ENCODE results near the gene MYO10.
"Not testable (repeated sequence)": the region's sequence is repeated elsewhere in the genome, so short reads cannot be mapped to it uniquely, and the experiment has no call there.

MYO10 gene

GRCh38 chr5:16883806-16884205 is 52.3 kb downstream of the MYO10 start:
- no peak for DNase-seq

GRCh38 chr5:16883176-16883575 is 52.9 kb downstream of the MYO10 start:
- DNase-seq = no peak

GRCh38 chr5:16881251-16881650 is 54.8 kb downstream of the MYO10 start:
- no peak for DNase-seq

GRCh38 chr5:16880547-16880946 is 55.5 kb downstream of the MYO10 start:
- no peak for DNase-seq

- no peak for DNase-seq
Observed at GRCh38 chr5:16879650-16880049, 56.4 kb downstream of the MYO10 start.

GRCh38 chr5:16879191-16879590 is 56.9 kb downstream of the MYO10 start:
- no peak for DNase-seq

DNA sequence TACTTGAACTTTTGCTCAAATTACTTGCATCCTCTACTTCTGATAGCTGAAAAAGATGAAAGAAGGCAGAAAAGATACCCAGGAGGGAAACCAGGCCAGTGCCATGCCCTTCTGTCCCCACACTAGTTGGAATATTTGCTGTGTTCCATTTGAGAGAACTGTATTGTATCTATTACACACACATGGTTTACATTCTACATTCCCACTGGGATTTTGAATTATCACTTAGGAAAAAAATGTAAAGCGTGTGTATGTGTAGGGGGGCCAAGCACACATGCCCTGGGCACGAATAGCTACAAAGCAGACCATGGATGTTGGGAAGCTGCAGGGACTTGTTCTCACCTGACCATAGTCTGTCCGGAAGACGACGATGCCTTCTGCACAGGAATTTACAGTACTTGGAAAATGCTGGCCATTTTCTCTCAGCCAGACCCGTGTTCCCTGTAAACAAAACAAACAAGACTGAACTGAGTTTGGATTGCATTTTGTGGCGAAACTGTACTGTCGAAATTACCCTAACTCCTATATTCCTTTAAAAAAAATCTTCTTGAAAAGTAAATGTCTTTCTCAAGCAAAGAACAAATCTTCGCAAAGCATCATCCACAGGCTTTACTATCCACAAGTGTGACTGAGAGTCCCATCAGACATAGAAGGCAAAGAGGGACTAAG is 58.7 kb downstream of the MYO10 start:
- DNase-seq = no peak

- DNase-seq = not testable (repeated sequence)
Observed at GRCh38 chr5:16874424-16874823, 61.7 kb downstream of the MYO10 start.

DNA sequence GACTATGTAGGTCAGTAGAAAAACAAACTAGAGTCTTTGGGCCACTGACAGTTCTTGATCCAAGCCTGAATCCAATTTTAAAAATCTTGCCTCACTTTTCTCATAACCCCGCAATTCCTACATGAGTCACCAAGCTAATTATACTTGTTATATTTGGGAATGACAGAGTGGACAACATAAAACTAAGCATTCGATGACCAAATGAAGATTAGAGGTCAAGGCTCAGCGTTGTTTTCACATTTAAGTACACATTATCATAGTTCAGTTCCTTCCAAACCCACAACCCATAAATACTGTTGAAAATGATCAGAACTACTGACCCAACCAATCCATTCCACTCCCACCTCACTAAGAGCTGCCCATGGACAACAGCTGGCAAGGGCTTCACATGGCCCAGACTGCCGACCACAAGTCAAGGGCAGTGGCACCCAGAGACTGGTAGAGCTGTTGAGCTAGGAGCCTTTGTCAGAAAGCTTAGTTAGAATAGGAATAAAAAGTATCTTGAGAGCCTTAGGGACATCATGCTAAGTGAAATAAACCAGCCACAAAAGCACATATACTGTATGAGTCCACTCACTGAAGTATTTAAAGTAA is 64.2 kb downstream of the MYO10 start:
- no peak for DNase-seq

DNA sequence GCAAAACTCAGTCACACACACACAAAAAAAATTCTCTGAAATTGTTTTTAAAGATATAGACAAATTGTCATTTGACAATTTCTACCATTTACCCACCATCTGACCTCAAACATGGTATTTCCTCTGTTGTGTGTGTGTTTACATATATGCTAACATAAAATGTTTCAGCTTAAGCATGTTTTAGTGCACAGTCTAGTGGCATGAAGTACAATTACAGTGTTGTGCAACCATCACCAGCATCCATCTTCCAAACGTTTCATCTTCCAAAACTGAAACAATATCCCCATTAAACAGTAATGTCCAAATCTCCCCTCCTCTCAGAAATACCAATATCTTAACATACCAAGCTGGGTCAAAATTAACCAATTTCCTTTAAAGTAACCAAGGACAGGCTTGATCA is 65.2 kb downstream of the MYO10 start:
- no peak for DNase-seq

DNA sequence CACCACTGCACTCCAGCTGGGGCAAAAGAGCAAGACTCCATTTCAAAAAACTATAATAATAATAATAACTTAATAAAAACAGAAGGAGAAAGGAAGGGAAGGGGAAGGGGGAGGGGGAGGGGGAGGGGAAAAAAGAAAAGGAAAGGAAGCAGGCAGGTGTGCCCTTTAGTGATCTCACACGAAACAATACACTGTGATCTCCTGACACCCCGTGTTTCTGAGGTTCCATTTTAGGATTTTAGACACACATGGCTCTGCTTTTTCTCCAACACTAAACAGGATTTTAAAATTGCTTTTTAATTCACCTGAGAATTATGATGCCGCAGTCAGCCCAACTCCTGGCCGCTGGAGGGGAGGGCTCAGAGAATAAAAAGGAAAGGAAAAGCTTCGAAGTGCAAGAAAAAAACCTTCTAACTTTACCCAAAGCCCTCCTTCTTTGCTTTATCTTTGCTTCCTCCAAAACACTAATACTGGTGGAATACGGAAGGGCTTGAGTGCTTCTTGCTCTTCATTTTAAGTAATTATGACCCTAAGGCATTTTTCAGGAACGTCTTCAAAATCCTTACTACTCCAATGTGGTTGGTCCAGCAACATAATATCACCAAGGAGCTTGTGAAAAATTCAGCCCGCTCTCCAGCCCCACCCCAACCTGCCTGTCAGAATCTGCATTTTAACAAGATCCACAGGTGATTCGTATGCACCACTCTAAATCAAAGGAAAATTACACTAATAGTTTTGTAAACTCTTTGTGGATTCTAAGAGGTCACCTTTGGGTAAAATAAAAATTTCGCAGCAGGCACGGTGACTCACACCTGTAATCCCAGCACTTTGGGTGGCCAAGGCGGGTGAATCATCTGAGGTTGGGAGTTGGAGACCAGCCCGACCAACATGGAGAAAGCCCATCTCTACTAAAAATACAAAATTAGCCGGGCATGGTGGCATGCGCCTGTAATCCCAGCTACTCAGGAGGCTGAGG is 66.0 kb downstream of the MYO10 start:
- no peak for DNase-seq

DNA sequence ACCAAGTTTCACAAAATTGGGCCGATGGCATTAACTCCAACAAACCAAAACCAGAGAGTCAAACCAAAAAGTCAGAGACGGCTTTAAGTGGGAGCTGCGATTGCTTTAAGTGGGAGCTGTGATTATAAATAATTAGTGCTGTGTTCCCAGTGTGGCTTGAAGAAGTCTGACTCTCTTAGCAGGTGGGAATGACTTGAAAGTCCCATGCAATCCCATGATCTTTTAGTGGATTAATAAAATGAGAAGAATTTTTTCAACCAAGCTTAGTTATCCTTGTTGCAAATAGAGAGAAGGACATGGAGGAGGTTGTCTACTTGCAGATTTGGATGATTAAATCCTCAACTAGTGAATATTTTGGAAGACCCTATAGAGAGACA is 68.5 kb downstream of the MYO10 start:
- no peak for DNase-seq

DNA sequence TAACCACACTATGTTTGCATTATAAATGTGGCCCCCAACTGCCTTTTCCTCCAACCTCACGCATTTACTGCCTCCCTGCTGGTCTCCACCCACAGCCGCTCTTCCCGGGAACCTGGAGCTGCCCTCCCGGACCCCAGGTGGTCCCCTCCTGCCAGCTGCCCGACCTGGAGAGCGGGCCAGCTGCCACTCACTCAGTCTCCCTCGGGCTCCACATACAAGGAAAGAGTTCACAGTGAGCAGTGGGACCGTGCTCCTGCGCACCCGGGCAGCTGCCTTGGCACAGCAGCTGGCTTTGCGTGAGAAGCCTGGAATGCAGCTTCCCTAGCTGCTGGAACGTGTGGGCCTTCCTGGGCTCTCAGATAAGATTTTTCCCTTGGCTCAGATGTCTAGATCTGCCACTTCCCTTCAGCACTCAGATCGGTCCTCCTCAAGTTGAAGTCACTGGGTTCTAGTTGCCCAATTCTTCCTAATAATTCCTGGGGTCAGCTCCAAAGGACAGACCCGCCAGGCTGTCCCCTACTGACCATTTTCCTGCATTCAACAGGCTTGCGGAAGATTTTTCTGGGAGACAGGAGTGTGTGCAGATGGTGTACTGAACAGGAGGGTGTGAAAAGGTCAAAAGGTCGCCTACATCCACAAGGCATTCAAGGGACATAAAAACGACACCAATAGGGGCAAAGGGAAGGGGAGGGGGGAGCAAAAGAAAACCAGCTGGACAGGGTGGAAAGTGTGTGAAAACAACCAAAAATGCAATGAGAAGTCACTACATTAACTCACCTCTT is 69.1 kb downstream of the MYO10 start:
- DNase-seq = no peak

DNA sequence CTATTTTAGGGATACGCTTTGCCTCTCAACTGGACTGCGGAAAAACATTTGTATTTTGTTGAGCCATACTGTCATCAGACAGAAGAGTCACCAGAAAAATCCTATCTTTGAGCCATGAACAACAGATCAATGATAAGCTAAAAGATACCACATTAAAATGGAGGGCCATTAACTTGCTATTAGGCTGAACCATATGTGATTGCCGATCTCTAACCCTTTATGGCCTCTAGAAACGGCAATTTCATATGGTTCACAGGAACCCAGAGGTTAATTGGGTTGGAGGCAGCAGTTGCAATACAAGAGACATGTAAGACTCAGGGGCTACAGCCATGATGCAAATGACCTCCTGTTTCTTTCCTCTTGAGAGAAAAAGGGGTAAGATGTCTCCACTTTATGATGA is 69.8 kb downstream of the MYO10 start:
- no peak for DNase-seq

- DNase-seq = no peak
Observed at GRCh38 chr5:16865151-16865550, 70.9 kb downstream of the MYO10 start.

DNA sequence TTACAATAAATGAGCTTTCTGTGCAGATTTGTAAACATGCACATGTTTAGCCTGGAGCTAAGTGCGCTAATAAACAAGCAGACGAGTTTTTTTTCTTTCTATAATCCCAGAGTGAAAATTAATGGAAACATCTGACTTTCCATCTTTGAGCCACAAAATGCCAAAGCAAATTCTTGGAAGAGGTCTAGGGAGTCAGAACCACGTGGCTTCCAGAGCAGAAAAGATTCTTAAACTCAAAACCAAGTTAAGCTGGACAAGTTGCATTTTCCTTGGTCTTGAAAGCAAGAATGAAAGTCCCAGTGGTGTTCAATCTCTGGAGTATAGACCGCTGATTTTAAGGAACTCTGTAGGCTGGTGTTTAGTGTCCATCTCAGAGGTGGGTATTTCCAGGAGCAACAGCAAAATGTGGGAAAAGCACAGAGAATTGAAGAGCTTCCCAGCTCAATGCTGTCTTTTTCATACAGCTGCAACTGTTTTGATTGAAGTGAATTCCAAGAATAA is 71.4 kb downstream of the MYO10 start:
- DNase-seq = no peak

- DNase-seq = no peak
Observed at GRCh38 chr5:16863469-16863946, 72.6 kb downstream of the MYO10 start.

- DNase-seq = no peak
Observed at GRCh38 chr5:16862777-16863176, 73.3 kb downstream of the MYO10 start.

DNA sequence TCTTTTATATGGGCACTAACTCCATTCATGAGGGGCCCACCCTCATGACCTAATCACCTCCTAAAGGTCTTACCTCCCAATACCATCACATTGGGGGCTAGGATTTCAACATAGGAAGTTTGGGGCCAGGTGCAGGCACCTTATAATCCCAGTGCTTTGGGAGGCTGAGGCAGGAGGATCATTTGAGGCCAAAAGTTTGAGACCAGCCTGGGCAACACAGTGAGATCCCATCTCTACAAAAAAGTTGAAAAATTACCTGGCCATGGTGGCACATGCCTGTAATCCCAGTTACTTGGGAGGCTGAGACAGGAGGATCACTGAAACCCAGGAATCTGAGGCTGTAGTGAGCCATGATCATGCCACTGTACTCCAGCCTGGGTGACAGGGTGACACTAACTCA is 76.7 kb downstream of the MYO10 start:
- no peak for DNase-seq

GRCh38 chr5:16858151-16858550 is 77.9 kb downstream of the MYO10 start:
- DNase-seq = no peak

DNA sequence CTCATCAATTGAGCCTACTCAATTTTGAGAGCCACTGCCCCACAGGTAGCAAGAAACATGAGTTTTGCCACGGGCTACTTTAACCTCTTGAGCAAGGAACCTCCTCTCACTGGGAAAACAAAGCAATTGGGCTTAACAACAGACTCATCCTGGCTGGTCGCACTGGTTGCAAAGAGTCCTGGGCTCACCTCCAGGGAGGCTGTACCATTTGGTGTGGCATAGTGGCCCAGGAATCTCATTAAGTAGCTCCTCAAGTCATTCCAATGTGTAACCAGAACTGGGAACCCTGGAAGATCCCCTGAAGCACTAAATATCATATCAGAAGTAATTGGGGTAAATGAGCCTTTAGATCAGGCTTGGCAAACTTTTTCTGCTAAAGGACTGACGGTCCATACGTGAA is 78.5 kb downstream of the MYO10 start:
- no peak for DNase-seq

GRCh38 chr5:16856531-16856930 is 79.6 kb downstream of the MYO10 start:
- DNase-seq = no peak

- no peak for DNase-seq
Observed at GRCh38 chr5:16855898-16856297, 80.2 kb downstream of the MYO10 start.
